Stimulated activated naive CD8-positive, alpha-beta T cell treated with anti-CD3 and anti-CD28 coated beads, Interleukin-15, Interleukin-2, amounts not matched to agents 100 U/mL and 50 U/mL, for 24 hours (primary cell): Measurements from ENCODE around the gene HMGN3.

Experiments used
- ATAC-seq: fragments of 150-1000 bp; cut with Tn5 transposase; one replicate; pipeline ENCODE4 v1.10.0; 2021
- DNase-seq: peaks from one replicate; pipeline ENCODE4 v3.0.0; 2021

HMGN3 gene

DNA sequence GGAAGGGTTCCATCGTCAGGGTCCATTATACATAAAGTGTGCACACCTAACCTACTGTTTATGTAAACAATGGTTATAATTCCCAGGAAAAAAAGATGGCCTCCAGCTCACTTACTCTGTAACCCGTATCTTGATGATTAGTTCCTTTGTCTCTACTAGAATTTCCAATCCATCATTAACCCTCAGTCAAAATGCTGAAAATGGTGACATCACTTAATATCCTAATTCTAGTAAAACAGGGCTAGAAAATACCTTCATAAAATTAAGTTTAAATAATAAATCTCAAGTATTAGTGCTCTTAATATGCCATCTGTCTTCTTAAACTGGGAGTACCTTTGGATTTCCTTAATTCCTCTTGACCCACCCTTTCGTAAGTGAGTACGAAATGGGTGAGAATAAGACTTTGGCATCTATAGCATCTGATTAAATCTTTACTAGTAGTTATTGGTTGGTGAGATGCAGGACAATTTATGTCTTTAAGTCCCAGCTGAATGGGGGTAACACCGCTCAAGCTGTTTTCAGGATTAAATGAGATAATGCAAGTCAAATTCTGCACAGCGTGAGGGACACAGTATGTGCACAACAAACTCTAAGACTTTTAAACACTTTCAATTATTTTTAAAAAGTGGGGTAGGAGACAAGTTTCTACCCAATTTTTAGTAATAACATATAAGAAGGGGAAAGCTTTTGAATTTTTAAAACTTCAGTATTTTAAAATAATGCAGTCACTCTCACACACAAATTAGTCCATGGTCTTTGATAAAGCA is 1.6 kb downstream of the HMGN3 start:
- ATAC-seq = no peak
- DNase-seq = no peak

DNA sequence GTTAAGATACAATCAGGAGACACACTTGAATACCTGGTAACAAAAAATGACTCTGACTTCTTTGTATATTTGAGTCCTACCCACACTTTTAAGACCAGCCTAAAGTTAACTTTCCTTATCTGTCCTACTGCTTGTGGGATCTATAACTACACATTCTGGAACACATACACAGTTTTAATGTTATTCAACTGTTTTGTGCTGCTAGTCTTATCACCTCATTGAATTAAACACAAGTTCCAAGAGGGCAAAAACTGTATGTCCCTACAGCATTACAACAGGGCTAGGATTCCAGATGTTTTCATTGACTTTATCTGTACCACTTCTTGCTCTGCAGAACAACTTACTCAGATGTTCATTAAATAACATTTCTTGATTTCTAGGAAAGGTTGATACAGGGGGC is 2.8 kb downstream of the HMGN3 start:
- no peak for ATAC-seq
- no peak for DNase-seq

DNA sequence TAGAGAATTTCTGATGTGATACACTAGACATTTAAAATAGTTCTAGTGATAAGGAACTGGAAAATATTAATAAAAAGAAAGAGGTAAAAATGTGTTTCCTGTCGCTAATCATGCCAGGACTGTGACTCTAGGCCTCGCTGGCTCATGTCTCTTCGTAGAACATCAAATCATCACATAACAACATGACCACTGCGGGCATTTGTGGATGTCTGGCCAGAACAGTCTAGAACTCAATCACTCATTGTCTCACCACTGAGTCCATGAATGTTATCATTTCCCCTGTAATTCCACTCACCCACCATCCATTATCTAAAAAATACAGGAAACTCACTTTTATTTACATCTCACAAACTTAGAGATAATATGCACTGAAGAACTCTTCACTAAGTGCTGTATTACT is 3.4 kb downstream of the HMGN3 start:
- ATAC-seq = no peak

GRCh38 chr6:79230149-79230548 is 4.3 kb downstream of the HMGN3 start:
- no peak for ATAC-seq
- DNase-seq = no peak

More for the DNA sequence above, 3.4 kb downstream of the HMGN3 start:
- no peak for DNase-seq

GRCh38 chr6:79227445-79227844 is 7.0 kb downstream of the HMGN3 start:
- ATAC-seq = no peak
- no peak for DNase-seq

DNA sequence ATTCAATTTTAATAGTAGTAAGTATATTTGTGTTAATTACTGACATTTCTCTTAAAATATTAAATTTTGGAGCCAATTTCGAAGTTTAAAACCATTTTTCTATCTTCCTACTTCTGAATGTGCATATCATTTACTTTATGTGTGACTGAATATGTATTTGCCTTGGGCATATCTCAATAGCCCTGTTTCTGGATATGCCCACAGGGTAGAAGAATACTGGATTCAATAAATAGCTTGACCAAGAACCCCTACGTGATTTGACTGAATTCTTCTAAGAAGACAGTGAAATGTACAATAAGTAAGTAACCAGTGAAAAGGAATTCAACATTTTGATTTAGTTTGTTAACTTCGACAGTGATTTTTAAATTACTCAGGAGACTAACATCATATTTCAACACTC is 7.8 kb downstream of the HMGN3 start:
- DNase-seq (no peak), ATAC-seq (no peak)

DNA sequence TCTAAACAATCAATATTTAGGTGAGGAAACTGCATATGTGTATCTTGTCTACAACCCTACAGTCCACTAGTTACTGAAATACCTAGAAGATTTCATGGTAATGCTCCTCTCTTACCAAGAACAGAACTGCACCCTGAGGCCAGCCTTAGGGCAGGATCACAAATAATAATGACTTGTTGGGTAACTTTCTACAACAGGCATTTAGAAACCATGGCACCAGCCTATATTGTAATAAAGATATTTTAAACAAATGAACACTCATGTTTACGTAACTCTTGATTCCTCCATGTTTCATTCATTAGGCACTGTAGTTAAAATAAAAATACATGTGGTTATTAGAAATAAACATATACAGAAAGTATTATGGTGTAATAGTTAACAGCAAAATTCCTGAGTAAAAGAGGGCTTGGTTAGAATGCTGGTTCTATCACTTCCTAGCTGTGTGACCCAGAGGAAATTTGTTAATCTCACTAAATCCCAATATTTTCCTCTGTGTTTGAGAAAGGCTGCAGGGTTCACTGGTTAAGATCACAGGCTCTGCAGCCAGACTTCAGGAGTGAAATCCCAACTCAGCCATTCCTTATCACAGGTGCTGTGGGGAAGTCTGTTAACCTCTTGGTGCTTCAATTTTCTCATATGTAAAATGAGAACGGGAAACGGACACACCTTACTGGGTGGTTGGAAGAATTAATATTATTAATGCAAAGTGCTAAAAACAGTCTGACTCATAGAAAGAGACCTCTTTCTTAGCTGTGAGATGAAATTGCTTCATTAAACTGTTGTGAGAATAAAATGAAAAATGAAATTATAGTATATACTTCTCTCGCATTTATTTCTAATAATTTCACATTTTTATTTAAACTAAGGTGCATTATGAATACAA is 8.5 kb downstream of the HMGN3 start:
- ATAC-seq = no peak
- DNase-seq = no peak

DNA sequence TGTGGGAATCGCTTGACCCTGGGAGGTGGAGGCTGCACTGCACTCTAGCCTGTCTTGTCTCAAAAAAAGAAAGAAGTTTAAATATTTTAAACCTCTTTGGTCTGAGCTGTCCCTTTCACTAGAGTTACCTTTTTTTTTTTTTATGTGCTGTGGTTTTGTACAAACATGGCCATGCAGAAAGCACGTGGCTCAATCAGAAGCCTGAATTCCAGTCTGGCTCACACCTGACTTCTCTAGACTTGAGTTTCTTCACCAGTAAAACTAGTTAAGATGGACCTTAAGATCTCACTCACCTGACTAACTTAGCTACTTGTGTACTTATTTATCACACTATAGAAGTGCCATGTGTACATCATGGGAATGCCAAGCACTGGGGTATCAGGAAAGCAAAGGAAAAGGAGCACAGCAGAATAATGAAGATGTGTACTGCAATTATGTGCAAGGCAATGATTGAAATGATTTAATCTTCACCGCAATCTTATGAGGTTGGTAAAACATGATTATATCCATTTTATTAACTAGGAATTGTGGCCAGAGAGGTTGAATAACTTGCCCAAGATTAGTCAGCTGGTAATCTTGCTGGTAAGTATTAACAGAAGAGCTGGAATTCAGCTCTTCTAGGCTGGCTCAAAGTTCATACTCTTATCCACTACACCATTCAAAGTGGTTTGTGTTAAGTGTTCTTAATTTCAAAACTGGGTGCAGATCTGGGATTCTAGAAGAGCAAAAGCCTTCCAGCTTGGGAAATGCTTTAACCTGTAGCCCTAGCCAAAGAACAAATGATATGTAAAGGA is 10.7 kb downstream of the HMGN3 start:
- DNase-seq = no peak
- no peak for ATAC-seq

DNA sequence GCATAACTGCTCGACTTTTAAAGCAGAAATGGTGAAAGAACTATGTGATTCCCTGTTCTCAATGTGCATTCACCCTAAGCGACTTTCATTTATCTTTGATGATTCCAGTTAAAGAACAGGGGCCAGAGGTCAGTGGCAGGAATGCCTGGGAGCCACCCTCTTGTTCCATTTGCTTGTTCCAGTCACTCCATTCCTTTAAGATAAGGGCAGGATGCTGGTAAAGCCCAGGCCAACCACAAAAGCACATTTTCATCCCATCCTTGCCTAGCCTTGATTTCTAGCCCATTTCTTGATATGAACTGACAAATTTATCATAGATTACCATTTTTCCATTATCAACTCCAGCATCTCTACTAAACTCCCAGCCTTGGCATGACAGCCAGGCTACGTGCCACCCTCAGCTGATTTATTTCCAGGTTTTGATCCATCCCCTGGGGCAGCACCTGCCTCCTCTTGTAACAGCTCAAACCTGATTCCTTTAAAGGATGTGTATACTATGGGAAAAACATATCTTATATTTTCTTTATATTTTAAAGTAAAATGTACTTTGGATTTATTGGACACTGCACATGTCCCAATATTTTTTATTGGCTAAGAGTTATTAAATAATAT is 19.2 kb downstream of the HMGN3 start:
- ATAC-seq (no peak), DNase-seq (no peak)

- DNase-seq (no peak), ATAC-seq (no peak)
Observed at GRCh38 chr6:79212859-79213258, 21.6 kb downstream of the HMGN3 start.

DNA sequence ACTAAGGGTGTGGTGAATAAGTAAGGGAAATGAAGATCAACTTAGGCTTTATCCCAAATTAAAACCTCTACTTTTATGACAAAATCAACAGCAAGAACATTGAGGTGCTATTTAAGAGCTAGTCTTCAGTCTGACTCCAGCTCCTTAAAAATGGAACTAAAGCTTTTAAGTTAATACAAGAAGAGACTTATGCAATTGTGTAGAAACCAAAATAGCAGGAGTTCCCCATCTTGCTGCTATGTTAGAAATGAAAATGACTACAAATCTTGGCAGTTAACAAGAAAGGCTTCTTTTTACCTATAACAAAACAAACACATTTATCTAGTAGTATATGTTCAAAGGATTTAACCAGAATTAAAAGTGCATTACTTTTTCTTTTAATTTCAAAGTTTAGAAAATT is 25.7 kb downstream of the HMGN3 start:
- ATAC-seq (no peak), DNase-seq (no peak)

DNA sequence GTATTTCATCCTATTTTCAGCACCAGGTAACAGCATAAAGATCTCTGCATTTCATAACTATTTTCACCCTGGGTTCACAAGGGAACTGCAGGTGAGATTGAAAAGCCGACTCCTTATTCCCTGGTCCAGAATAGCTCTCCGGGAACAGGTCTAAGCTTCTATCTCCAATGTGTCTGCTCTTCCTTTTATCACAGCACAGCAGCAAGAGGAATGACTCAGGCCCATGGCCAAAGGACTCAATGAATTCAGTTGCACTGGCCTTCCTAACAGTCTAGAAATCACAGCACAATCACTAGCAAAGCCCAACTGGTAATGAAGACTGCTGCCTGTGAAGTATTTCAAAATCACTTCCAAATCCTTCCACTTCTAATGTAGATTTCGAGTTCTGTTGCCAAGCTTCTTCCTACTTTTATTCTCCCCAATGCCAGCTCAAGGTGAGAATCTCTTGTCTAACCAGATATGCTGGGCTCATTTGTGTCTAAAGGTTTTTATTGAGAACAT is 30.7 kb downstream of the HMGN3 start:
- DNase-seq (no peak), ATAC-seq (no peak)

- ATAC-seq = no peak
Observed at GRCh38 chr6:79202556-79202955, 31.9 kb downstream of the HMGN3 start.

DNA sequence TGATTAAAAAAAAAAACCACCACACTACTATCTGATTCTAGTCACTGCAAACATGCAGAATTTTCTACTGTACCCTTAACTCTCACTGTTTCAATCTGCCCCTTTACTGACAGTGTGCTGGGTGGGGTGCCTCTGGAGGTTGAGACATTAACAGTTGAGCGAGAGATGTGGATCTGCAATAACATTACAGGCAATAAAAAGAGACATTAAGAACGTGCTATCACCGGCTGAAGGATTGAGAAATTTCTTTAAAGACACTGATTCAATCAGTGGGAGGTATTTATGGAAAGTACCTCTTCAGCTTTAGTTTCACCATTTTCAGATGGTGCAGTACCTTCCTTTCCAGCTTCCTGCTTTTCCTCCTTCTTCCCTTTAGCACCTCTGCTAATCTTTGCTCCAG is 32.5 kb downstream of the HMGN3 start:
- DNase-seq (no peak), ATAC-seq (no peak)

More at GRCh38 chr6:79202556-79202955, 31.9 kb downstream of the HMGN3 start:
- no peak for DNase-seq

DNA sequence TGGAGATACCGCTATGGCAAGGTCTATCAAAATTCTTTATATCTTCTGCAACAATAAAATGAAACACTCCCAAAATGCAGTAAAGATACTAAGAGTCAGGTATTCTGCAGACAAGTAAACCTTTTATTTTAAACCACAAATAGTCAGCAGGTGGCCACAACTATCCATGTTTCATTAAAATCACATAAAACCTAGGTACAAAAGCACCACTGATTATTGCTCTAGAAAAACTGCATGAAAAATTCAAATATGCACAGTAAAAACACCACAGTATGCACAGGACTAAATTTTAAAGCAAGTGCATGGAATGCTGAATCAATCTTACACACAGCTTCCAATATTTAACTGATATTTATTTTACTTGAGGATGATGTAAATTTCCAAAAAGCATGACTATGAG is 33.3 kb downstream of the HMGN3 start:
- no peak for DNase-seq
- ATAC-seq = no peak

GRCh38 chr6:79196912-79197311 is 37.6 kb downstream of the HMGN3 start:
- ATAC-seq (no peak), DNase-seq (no peak)

DNA sequence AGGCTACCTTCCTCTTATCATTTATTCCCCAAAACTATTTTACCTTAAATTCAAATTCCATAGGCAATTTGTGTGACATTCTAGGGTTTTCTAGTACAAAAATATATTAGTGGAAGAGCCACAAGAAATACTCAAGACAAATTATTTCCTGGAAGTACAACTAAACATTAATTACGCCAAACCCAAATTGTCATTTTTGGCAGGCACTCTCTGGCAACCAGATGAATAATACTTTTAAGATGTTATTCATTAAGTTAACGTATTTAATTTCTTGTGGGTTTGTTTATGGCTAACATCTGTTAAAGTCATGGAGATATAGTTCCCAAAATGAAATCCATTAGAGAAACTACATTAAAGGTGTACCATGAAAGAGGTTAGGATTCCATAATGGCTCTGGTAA is 40.5 kb downstream of the HMGN3 start:
- no peak for DNase-seq

DNA sequence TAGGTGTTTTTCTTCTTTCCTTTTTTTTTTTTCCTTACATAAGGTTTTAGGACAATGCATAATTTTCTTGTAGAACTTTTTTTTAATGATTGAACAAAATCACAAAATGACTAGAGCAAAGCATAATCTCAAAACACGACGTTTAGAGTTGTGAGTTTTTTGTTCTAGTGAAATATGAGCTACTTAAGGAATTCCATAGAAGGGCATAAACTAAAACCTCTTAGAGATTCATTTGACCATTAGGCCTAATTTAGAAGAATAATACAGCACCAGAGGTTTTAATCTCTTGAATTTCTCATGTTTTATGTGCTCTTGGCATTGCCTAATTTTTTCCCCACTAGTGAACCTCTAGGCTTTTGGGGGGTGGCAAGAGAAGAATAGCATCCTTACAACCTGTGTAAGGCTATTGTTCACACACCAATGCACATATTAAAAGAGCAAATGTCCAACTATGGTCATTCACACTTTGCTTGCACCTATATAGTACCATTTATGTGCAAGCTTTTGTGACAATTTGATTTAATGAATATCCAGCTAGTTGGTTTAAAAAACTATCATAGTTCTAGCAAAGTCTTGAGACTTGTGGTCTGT is 44.6 kb downstream of the HMGN3 start:
- ATAC-seq (no peak), DNase-seq (no peak)

More for the DNA sequence above, 40.5 kb downstream of the HMGN3 start:
- no peak for ATAC-seq

- ATAC-seq = no peak
- no peak for DNase-seq
Observed at GRCh38 chr6:79188885-79189480, 45.5 kb downstream of the HMGN3 start.

GRCh38 chr6:79188107-79188506 is 46.4 kb downstream of the HMGN3 start:
- DNase-seq = no peak
- no peak for ATAC-seq

DNA sequence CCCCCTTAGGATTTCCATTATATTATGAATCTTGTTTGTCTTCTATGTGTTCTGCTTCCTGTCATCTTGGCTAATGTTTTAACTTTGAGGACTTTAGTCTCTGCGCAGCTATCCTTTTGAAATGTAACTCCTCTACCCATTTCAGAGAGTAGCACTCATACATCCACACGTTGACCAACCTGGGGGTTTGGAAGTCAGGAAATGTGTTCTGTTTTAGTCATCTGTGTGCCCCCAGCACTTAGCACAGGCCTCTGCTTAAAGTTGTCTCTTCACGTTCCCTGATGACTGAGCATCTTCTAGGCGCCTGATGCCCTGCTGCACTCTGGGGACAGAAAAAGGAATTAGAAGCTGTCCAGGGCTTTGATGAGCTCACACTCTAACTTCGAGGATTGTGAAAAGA is 47.9 kb downstream of the HMGN3 start:
- ATAC-seq = no peak

More for the DNA sequence above, 47.9 kb downstream of the HMGN3 start:
- DNase-seq = no peak
